Measurements from ENCODE around the gene EEFSEC. TPM values are rescaled to one million over a fixed set of nuclear protein-coding genes. Genes with fewer than 3 reads are reported as not detected.

EEFSEC gene
- total and polyA plus RNA-seq, 2 experiments from 2014 or later = 10.1 to 16.2 TPM

DNA sequence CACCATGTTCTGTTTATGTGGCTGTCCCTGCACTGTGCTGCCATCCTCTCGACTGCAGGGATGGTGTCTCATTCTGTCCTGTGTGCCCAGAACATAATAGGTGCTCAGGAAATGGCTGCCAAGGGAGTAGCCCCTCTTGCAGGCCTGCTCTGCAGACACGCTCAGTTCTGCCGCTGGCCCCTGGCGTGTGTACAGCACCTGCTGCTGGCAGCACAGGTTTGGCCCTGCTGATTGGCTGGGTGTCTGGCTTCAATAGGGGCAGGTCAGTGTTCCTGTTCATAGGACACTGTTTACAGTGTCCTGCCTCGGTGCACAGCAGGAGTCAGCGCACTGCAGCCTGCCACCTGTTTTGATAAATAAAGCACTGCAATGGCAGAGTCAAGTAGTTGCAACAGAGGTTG lies 166.5 kb downstream of the EEFSEC start:
- H3K27ac ChIP-seq (ENCODE audit: low read depth) = no peak overlapping the region
- no peak for ATAC-seq
- no peaks in the 10 kb centered on the region for H4K20me1 ChIP-seq (replicated peaks; ENCODE audit: insufficient read depth)
- Mint-ChIP-seq H3K9me3 (no peaks in the 10 kb centered on the region), H3K27me3 (ENCODE audit: insufficient read depth, low read depth, poor library complexity) (peaks cover 2% of the 10 kb centered on the region), H3K4me1 (no peaks in the 10 kb centered on the region), H3K27ac (no peak overlapping the region), H3K4me3 (no peak overlapping the region), H3K36me3 (ENCODE audit: low read depth) (no peaks in the 10 kb centered on the region)
- H2AFZ ChIP-seq = no peak overlapping the region
- H3K4me1 ChIP-seq (ENCODE audit: insufficient read depth) = no peaks in the 10 kb centered on the region
- TF ChIP-seq, protein P1, sequence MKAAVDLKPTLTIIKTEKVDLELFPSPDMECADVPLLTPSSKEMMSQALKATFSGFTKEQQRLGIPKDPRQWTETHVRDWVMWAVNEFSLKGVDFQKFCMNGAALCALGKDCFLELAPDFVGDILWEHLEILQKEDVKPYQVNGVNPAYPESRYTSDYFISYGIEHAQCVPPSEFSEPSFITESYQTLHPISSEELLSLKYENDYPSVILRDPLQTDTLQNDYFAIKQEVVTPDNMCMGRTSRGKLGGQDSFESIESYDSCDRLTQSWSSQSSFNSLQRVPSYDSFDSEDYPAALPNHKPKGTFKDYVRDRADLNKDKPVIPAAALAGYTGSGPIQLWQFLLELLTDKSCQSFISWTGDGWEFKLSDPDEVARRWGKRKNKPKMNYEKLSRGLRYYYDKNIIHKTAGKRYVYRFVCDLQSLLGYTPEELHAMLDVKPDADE (IDR thresholded peaks at IDR 0.05) = no peak
- TF ChIP-seq NANOG (IDR thresholded peaks at IDR 0.05; ENCODE audit: borderline replicate concordance) (no peak), CREB1 (CRISPR knock-in tag; IDR thresholded peaks at IDR 0.05; ENCODE audit: low read depth) (no peak), JUNB (IDR thresholded peaks at IDR 0.05; ENCODE audit: unreplicated experiment) (no peak), ZNF114 (CRISPR knock-in tag; IDR thresholded peaks at IDR 0.05) (no peak), STAT1 (IDR thresholded peaks at IDR 0.05; ENCODE audit: unreplicated experiment) (no peak), EZH2phosphoT487 (IDR thresholded peaks at IDR 0.05; ENCODE audit: unreplicated experiment) (no peak), ZNF331 (CRISPR knock-in tag; IDR thresholded peaks at IDR 0.05; ENCODE audit: low read depth) (no peak)
- TF ChIP-seq, protein P2, sequence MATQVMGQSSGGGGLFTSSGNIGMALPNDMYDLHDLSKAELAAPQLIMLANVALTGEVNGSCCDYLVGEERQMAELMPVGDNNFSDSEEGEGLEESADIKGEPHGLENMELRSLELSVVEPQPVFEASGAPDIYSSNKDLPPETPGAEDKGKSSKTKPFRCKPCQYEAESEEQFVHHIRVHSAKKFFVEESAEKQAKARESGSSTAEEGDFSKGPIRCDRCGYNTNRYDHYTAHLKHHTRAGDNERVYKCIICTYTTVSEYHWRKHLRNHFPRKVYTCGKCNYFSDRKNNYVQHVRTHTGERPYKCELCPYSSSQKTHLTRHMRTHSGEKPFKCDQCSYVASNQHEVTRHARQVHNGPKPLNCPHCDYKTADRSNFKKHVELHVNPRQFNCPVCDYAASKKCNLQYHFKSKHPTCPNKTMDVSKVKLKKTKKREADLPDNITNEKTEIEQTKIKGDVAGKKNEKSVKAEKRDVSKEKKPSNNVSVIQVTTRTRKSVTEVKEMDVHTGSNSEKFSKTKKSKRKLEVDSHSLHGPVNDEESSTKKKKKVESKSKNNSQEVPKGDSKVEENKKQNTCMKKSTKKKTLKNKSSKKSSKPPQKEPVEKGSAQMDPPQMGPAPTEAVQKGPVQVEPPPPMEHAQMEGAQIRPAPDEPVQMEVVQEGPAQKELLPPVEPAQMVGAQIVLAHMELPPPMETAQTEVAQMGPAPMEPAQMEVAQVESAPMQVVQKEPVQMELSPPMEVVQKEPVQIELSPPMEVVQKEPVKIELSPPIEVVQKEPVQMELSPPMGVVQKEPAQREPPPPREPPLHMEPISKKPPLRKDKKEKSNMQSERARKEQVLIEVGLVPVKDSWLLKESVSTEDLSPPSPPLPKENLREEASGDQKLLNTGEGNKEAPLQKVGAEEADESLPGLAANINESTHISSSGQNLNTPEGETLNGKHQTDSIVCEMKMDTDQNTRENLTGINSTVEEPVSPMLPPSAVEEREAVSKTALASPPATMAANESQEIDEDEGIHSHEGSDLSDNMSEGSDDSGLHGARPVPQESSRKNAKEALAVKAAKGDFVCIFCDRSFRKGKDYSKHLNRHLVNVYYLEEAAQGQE (IDR thresholded peaks at IDR 0.05; ENCODE audit: unreplicated experiment) = no peak
- TF ChIP-seq, protein P3, sequence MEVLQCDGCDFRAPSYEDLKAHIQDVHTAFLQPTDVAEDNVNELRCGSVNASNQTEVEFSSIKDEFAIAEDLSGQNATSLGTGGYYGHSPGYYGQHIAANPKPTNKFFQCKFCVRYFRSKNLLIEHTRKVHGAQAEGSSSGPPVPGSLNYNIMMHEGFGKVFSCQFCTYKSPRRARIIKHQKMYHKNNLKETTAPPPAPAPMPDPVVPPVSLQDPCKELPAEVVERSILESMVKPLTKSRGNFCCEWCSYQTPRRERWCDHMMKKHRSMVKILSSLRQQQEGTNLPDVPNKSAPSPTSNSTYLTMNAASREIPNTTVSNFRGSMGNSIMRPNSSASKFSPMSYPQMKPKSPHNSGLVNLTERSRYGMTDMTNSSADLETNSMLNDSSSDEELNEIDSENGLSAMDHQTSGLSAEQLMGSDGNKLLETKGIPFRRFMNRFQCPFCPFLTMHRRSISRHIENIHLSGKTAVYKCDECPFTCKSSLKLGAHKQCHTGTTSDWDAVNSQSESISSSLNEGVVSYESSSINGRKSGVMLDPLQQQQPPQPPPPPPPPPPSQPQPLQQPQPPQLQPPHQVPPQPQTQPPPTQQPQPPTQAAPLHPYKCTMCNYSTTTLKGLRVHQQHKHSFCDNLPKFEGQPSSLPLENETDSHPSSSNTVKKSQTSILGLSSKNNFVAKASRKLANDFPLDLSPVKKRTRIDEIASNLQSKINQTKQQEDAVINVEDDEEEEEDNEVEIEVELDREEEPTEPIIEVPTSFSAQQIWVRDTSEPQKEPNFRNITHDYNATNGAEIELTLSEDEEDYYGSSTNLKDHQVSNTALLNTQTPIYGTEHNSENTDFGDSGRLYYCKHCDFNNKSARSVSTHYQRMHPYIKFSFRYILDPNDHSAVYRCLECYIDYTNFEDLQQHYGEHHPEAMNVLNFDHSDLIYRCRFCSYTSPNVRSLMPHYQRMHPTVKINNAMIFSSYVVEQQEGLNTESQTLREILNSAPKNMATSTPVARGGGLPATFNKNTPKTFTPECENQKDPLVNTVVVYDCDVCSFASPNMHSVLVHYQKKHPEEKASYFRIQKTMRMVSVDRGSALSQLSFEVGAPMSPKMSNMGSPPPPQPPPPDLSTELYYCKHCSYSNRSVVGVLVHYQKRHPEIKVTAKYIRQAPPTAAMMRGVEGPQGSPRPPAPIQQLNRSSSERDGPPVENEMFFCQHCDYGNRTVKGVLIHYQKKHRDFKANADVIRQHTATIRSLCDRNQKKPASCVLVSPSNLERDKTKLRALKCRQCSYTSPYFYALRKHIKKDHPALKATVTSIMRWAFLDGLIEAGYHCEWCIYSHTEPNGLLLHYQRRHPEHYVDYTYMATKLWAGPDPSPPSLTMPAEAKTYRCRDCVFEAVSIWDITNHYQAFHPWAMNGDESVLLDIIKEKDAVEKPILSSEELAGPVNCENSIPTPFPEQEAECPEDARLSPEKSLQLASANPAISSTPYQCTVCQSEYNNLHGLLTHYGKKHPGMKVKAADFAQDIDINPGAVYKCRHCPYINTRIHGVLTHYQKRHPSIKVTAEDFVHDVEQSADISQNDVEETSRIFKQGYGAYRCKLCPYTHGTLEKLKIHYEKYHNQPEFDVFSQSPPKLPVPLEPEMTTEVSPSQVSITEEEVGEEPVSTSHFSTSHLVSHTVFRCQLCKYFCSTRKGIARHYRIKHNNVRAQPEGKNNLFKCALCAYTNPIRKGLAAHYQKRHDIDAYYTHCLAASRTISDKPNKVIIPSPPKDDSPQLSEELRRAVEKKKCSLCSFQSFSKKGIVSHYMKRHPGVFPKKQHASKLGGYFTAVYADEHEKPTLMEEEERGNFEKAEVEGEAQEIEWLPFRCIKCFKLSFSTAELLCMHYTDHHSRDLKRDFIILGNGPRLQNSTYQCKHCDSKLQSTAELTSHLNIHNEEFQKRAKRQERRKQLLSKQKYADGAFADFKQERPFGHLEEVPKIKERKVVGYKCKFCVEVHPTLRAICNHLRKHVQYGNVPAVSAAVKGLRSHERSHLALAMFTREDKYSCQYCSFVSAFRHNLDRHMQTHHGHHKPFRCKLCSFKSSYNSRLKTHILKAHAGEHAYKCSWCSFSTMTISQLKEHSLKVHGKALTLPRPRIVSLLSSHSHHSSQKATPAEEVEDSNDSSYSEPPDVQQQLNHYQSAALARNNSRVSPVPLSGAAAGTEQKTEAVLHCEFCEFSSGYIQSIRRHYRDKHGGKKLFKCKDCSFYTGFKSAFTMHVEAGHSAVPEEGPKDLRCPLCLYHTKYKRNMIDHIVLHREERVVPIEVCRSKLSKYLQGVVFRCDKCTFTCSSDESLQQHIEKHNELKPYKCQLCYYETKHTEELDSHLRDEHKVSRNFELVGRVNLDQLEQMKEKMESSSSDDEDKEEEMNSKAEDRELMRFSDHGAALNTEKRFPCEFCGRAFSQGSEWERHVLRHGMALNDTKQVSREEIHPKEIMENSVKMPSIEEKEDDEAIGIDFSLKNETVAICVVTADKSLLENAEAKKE (CRISPR knock-in tag; IDR thresholded peaks at IDR 0.05) = no peak
- TF ChIP-seq, protein P4, sequence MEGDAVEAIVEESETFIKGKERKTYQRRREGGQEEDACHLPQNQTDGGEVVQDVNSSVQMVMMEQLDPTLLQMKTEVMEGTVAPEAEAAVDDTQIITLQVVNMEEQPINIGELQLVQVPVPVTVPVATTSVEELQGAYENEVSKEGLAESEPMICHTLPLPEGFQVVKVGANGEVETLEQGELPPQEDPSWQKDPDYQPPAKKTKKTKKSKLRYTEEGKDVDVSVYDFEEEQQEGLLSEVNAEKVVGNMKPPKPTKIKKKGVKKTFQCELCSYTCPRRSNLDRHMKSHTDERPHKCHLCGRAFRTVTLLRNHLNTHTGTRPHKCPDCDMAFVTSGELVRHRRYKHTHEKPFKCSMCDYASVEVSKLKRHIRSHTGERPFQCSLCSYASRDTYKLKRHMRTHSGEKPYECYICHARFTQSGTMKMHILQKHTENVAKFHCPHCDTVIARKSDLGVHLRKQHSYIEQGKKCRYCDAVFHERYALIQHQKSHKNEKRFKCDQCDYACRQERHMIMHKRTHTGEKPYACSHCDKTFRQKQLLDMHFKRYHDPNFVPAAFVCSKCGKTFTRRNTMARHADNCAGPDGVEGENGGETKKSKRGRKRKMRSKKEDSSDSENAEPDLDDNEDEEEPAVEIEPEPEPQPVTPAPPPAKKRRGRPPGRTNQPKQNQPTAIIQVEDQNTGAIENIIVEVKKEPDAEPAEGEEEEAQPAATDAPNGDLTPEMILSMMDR (conservative IDR thresholded peaks at IDR 0.05; ENCODE audit: low read depth in 2 of 2) = no peak
- no peaks in the 10 kb centered on the region for H3K36me3 ChIP-seq (ENCODE audit: insufficient read depth)
- H3F3A ChIP-seq (replicated peaks; ENCODE audit: low read depth) = no peaks in the 10 kb centered on the region
- no peak for DNase-seq (ENCODE audit: low spot score)
- no peaks in the 10 kb centered on the region for H3K79me2 ChIP-seq (replicated peaks; ENCODE audit: insufficient read depth)
- no peak overlapping the region for H3K4me2 ChIP-seq
- no peaks in the 10 kb centered on the region for H3K27me3 ChIP-seq (ENCODE audit: insufficient read depth)
- no peak overlapping the region for H3K4me3 ChIP-seq
- no peaks in the 10 kb centered on the region for H3K9me2 ChIP-seq (ENCODE audit: insufficient read depth)
